Smooth muscle cell (in vitro differentiated cells): ENCODE results near the gene ILDR2. TPM values are rescaled to one million over a fixed set of nuclear protein-coding genes. Genes with fewer than 3 reads are reported as not detected.

Experiments
- DNase-seq: peaks from one replicate; lab custom pipeline; 2025; ENCODE audit not compliant: unreplicated experiment; lab: John Stamatoyannopoulos, UW
- H2AFZ ChIP-seq: fragments of 200-600 bp; sonication (generic); 2 replicates; pipeline ENCODE4 v1.6.0; 2016; ENCODE audit warnings: antibody characterized with exemption, low read depth, mild to moderate bottlenecking
- H3F3A ChIP-seq: fragments of 200-600 bp; sonication (generic); 2 replicates; pipeline ENCODE4 v1.6.0; 2017; ENCODE audit warnings: antibody characterized with exemption, low read depth
- H3K27ac ChIP-seq: fragments of 200-600 bp; sonication (generic); 2 replicates; pipeline ENCODE4 v1.5.1; 2016; ENCODE audit warnings: low read depth, mild to moderate bottlenecking
- H3K27me3 ChIP-seq: fragments of 200-600 bp; sonication (generic); 2 replicates; pipeline ENCODE4 v1.6.1; 2016; ENCODE audit warnings: low read depth, mild to moderate bottlenecking
- H3K36me3 ChIP-seq: fragments of 200-600 bp; sonication (generic); 2 replicates; pipeline ENCODE4 v1.5.1; 2016; ENCODE audit warnings: low read depth
- H3K4me1 ChIP-seq: fragments of 200-600 bp; sonication (generic); 2 replicates; pipeline ENCODE4 v1.5.1; 2016; ENCODE audit warnings: low read depth
- H3K4me2 ChIP-seq: fragments of 200-600 bp; sonication (generic); 2 replicates; pipeline ENCODE4 v1.6.0; 2016; ENCODE audit warnings: mild to moderate bottlenecking
- H3K4me3 ChIP-seq: fragments of 200-600 bp; sonication (generic); 2 replicates; pipeline ENCODE4 v1.5.1; 2016; ENCODE audit warnings: mild to moderate bottlenecking
- H3K79me2 ChIP-seq: fragments of 200-600 bp; sonication (generic); 2 replicates; pipeline ENCODE4 v1.6.0; 2016; ENCODE audit warnings: low read depth, mild to moderate bottlenecking
- H3K9ac ChIP-seq: fragments of 200-600 bp; sonication (generic); 2 replicates; pipeline ENCODE4 v1.6.0; 2016; ENCODE audit warnings: low read depth
- H3K9me3 ChIP-seq: fragments of 200-600 bp; sonication (generic); replicated peaks from 2 replicates; pipeline ENCODE4 v1.5.1; 2016; ENCODE audit warnings: low read depth
- H4K20me1 ChIP-seq: fragments of 200-600 bp; sonication (generic); 2 replicates; pipeline ENCODE4 v1.6.0; 2016; ENCODE audit warnings: low read depth
- WGBS: methylation state at CpG from one replicate; pipeline ENCODE4 v1.1.7; 2016; ENCODE audit warnings: low lambda C conversion rate; 5-methylcytosine and 5-hydroxymethylcytosine counted together
- polyA plus RNA-seq: library from polyadenylated mRNA; unstranded; fragments of >200 nt; fragmentation: Nextera tagmentation; extraction: Ambion mirVana; gene quantifications from 2 replicates; pipeline ENCODE4 v1.2.1, GENCODE V29; 2016
- total RNA-seq: library from RNA; depleted of rRNA; stranded (reverse); fragments of >200 nt; gene quantifications from 2 replicates; pipeline ENCODE4 v1.2.3, GENCODE V29; 2014
- TF ChIP-seq, protein P1 (sequence below): fragments of 200-600 bp; sonication (generic); IDR thresholded peaks from 2 replicates; pipeline ENCODE4 v1.5.1; 2017; ENCODE audit warnings: borderline replicate concordance, mild to moderate bottlenecking, antibody characterized with exemption; ENCODE audit not compliant: insufficient read depth, poor library complexity, severe bottlenecking

Gene ILDR2
- total and polyA plus RNA-seq, 2 experiments from 2014 or later: 0.04 TPM; not detected in 1

DNA sequence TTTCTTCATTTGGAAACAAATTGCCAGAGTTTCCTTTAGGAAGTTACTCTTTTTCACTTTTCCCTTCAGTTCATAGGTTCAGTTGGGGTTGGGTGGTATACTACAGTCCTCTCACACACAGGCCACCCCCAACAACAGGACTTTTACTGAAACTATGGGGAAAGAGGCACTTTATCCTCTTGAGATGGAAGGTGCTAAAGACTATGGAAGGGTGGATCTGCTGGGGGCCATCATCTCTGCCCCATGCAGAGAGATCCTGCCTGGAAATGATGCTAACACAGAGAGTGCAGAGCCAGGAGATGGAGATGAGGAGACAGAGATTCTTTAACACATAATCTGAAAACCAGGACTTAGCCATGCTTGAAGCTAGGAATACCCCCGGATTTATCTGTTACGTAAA lies 24.3 kb downstream of the ILDR2 start:
- Histone ChIP-seq H3F3A (no peaks in the 10 kb centered on the region), H3K4me1 (peaks cover 62% of the 10 kb centered on the region), H3K4me2 (no peak overlapping the region), H3K36me3 (no peaks in the 10 kb centered on the region), H3K27me3 (no peaks in the 10 kb centered on the region), H3K27ac (no peak overlapping the region), H3K4me3 (no peak overlapping the region), H3K9ac (no peak overlapping the region), H2AFZ (no peak overlapping the region), H3K79me2 (no peaks in the 10 kb centered on the region), H3K9me3 (no peaks in the 10 kb centered on the region), H4K20me1 (no peaks in the 10 kb centered on the region)
- TF ChIP-seq, protein P1, sequence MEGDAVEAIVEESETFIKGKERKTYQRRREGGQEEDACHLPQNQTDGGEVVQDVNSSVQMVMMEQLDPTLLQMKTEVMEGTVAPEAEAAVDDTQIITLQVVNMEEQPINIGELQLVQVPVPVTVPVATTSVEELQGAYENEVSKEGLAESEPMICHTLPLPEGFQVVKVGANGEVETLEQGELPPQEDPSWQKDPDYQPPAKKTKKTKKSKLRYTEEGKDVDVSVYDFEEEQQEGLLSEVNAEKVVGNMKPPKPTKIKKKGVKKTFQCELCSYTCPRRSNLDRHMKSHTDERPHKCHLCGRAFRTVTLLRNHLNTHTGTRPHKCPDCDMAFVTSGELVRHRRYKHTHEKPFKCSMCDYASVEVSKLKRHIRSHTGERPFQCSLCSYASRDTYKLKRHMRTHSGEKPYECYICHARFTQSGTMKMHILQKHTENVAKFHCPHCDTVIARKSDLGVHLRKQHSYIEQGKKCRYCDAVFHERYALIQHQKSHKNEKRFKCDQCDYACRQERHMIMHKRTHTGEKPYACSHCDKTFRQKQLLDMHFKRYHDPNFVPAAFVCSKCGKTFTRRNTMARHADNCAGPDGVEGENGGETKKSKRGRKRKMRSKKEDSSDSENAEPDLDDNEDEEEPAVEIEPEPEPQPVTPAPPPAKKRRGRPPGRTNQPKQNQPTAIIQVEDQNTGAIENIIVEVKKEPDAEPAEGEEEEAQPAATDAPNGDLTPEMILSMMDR: no peak
- DNase-seq: no peak
- WGBS: 78% methylated on average over 2 of the region's 2 CpGs

DNA sequence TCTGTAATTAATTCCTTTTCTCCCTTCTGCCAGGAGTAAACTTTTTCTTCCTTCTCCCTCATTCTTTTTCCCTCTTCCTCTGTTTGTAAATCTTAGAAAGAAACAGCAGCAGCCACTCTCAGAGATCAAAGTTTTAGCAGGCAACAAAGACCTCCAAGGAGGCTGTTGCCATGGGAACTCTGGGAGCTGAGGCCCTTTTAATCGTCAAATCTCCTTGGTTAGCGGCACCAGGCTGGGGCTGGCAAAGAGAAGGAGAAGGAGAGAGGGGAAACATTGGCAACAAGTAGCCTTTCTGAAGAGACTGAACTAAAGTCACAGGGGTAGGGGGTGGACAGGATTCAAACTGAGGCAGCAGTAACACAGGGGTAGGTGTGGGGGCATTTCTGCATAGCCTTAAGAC lies 25.2 kb downstream of the ILDR2 start:
- Histone ChIP-seq H3K9ac (no peak overlapping the region), H4K20me1 (no peaks in the 10 kb centered on the region), H3K79me2 (no peaks in the 10 kb centered on the region), H3K27ac (no peak overlapping the region), H3K27me3 (no peaks in the 10 kb centered on the region), H3K4me2 (no peak overlapping the region), H3K9me3 (no peaks in the 10 kb centered on the region), H3K36me3 (no peaks in the 10 kb centered on the region), H3F3A (no peaks in the 10 kb centered on the region), H2AFZ (no peak overlapping the region), H3K4me3 (no peak overlapping the region), H3K4me1 (peaks cover 71% of the 10 kb centered on the region)
- 39% methylated on average over 2 of the region's 2 CpGs for WGBS
- no peak for DNase-seq
- TF ChIP-seq, protein P1: no peak

DNA sequence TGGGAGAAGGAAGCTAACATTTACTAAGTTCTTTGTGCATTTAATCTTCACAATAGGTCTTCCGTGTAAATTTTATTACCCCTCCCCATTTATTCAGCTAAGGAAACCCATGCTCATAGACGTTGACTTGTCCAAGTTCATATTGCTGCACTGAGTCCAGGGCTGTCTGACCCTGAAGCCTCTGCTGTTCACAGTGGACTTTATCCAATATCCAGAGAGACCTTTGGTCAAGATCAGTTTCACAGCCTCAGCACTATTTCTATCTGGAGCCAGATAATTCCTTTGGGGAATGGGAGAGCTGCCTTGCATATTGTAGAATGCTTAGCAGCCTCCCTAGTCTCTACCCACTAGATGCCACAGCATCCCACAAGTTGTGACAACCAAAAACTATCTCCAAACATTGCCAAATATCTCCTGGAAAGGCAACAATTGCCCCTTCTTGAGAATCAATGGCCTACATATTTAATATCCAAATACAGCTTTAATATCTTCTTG lies 26.4 kb downstream of the ILDR2 start:
- Histone ChIP-seq H3K4me3 (no peak overlapping the region), H3K36me3 (no peaks in the 10 kb centered on the region), H2AFZ (no peak overlapping the region), H3K4me2 (no peak overlapping the region), H3K9ac (no peak overlapping the region), H4K20me1 (no peaks in the 10 kb centered on the region), H3K79me2 (no peaks in the 10 kb centered on the region), H3K4me1 (peaks cover 76% of the 10 kb centered on the region), H3K9me3 (no peaks in the 10 kb centered on the region), H3K27ac (no peak overlapping the region), H3F3A (peaks cover 2% of the 10 kb centered on the region), H3K27me3 (no peaks in the 10 kb centered on the region)
- TF ChIP-seq, protein P1: no peak
- DNase-seq: no peak
- WGBS: 91% methylated on average over 2 of the region's 2 CpGs

DNA sequence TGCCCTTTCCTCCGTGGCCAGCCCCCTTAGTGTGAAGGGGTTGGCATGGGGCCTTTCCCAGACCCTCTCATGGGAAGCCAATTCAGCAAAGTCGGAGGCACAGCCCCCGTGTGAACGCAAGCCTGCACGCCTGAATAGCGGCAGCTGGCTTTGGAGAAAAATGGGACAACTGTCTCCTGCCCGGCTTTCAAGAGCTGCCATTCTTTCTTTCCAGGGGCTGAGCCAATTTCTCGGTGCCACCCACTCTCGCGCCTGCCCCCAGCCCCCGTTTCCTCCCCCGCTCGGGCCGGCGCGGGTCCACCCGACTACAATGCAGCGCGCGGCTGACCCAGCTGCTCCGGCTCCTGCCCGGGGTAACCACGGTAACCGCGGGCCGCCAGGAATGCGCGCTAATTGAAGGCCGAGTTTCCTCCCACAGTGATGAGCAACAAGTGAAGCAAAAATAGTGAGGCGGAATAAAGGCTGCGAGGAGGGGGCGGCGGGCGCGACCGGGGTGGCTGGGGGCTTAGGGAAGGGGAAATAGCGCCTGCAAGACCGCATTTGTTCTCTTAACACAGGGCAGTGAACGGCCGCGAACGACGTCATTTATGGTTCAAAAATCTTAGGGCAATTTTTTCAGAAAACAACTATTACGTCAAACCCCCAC lies 27.8 kb downstream of the ILDR2 start:
- Histone ChIP-seq H4K20me1 (no peaks in the 10 kb centered on the region), H3K27ac (no peak overlapping the region), H3K4me3 (peak overlapping the region; percentile 43), H3K27me3 (no peaks in the 10 kb centered on the region), H3F3A (peaks cover 6% of the 10 kb centered on the region), H3K79me2 (no peaks in the 10 kb centered on the region), H3K9ac (no peak overlapping the region), H3K36me3 (no peaks in the 10 kb centered on the region), H3K4me2 (peak overlapping the region; percentile 82), H2AFZ (peak overlapping the region; percentile 28), H3K9me3 (no peaks in the 10 kb centered on the region), H3K4me1 (peaks cover 71% of the 10 kb centered on the region)
- whole genome bisulfite sequencing: 10% methylated on average over 44 of the region's 44 CpGs
- TF ChIP-seq, protein P1: no peak
- DNase-seq: peak; percentile 9
